CD4-positive, alpha-beta T cell treated with Interleukin-12 subunit alpha and Interleukin-12 subunit beta, for 1 hour (primary cell): ENCODE results near the gene FMNL3.

Source experiments
- DNase-seq: peaks from one replicate; pipeline ENCODE4 v3.0.0-alpha.2; 2020

FMNL3 gene

GRCh38 chr12:49674318-49674981 lies 32.8 kb downstream of the FMNL3 start:
- no peak for DNase-seq

- DNase-seq, result peak; percentile 20
Observed at GRCh38 chr12:49673446-49674317, 33.5 kb downstream of the FMNL3 start.

GRCh38 chr12:49672301-49673217 lies 34.6 kb downstream of the FMNL3 start:
- DNase-seq, result no peak

GRCh38 chr12:49671031-49671765 lies 36.0 kb downstream of the FMNL3 start:
- peak; percentile 82 for DNase-seq

- DNase-seq, result no peak
Observed at GRCh38 chr12:49669796-49670195, 37.4 kb downstream of the FMNL3 start.

GRCh38 chr12:49667325-49668090 lies 39.7 kb downstream of the FMNL3 start:
- DNase-seq, result no peak

GRCh38 chr12:49666176-49666575 lies 41.0 kb downstream of the FMNL3 start:
- no peak for DNase-seq

- no peak for DNase-seq
Observed at GRCh38 chr12:49665384-49665783, 41.8 kb downstream of the FMNL3 start.

- DNase-seq, result no peak
Observed at GRCh38 chr12:49664591-49665239, 42.5 kb downstream of the FMNL3 start.

GRCh38 chr12:49664167-49664566 lies 43.0 kb downstream of the FMNL3 start:
- DNase-seq, result no peak

- DNase-seq, result peak; percentile 88
Observed at GRCh38 chr12:49662998-49663843, 44.0 kb downstream of the FMNL3 start.

GRCh38 chr12:49661746-49662145 lies 45.5 kb downstream of the FMNL3 start:
- no peak for DNase-seq

- DNase-seq, result no peak
Observed at GRCh38 chr12:49661191-49661590, 46.0 kb downstream of the FMNL3 start.

- no peak for DNase-seq
Observed at GRCh38 chr12:49659753-49660152, 47.5 kb downstream of the FMNL3 start.

- no peak for DNase-seq
Observed at GRCh38 chr12:49658276-49658675, 48.9 kb downstream of the FMNL3 start.

- DNase-seq, result no peak
Observed at GRCh38 chr12:49655595-49656236, 51.5 kb downstream of the FMNL3 start.

GRCh38 chr12:49654715-49655114 lies 52.5 kb downstream of the FMNL3 start:
- no peak for DNase-seq

GRCh38 chr12:49652921-49653520 lies 54.2 kb downstream of the FMNL3 start:
- no peak for DNase-seq

GRCh38 chr12:49651855-49652254 lies 55.4 kb downstream of the FMNL3 start:
- DNase-seq, result no peak
